ENCODE data around the gene DNMBP.
A peak's percentile ranks its signal among the peaks of the same experiment; 100 is the strongest.

DNMBP gene

DNA sequence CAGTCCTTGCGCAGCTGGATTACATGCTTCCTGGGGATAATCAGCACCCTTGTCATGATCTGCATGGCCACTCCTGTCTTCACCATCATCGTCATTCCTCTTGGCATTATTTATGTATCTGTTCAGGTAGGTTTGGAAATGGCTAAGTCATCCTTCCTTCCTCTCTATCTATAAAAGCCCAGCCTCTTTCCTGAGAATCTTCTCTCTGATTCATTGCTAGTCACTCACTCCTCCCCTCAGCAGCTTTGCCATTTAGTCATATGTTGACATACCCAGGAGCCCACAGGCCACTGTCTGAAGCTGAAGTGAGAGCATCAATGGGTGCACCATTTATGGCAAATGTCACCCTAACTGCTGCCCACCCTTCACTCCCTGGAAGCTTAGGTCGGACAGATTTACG, 175.3 kb downstream of the DNMBP start:
- no peak overlapping the region for H3K4me3 ChIP-seq (replicated peaks; ENCODE audit: low read depth, low read length)
- peak; percentile 20 for DNase-seq (ENCODE audit: extremely low read depth, low read depth)
- TF ChIP-seq, protein P1, sequence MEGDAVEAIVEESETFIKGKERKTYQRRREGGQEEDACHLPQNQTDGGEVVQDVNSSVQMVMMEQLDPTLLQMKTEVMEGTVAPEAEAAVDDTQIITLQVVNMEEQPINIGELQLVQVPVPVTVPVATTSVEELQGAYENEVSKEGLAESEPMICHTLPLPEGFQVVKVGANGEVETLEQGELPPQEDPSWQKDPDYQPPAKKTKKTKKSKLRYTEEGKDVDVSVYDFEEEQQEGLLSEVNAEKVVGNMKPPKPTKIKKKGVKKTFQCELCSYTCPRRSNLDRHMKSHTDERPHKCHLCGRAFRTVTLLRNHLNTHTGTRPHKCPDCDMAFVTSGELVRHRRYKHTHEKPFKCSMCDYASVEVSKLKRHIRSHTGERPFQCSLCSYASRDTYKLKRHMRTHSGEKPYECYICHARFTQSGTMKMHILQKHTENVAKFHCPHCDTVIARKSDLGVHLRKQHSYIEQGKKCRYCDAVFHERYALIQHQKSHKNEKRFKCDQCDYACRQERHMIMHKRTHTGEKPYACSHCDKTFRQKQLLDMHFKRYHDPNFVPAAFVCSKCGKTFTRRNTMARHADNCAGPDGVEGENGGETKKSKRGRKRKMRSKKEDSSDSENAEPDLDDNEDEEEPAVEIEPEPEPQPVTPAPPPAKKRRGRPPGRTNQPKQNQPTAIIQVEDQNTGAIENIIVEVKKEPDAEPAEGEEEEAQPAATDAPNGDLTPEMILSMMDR (IDR thresholded peaks at IDR 0.05; ENCODE audit: low read depth, low read length, missing control alignments): no peak

DNA sequence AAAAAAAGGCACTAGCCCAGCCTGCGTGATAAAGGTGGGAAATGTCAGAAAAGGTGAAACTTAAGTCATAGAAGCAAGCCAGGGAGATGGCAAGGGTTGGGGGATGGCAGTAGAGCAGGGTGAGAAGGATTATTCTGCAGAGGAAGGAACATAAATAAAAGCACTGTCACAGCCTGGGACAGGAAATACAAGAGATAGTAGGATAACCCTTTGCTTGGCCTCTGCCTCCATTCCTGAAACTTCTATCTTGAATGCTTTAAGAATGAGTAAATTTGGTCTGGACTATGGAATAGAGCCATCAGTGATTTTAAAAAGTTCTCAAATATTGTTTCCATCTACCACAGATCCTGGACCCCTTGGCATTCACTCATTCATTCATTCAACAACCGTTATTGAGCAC, 177.3 kb downstream of the DNMBP start:
- TF ChIP-seq, protein P1 (IDR thresholded peaks at IDR 0.05; ENCODE audit: low read depth, low read length, missing control alignments): no peak

DNA sequence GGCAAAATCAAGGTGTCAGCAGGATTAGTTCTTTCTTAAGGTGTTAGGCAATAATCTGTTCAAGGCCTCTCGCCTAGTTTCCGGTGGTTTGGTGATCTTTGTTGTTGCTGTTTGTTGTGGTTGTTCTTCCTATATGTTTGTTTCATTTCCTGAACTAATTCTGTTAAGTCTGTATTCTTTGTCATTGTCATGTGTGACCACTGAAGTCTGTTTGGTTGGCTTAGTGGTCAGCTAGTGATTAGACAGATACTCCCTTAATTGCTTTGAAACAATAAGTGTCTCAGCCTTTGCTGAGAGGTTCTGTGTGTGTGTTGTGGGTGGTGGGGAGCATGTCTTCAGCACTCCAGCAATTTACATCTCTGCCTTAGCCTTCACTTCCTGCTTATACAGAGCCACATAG, 181.3 kb downstream of the DNMBP start:
- H3K4me3 ChIP-seq (replicated peaks; ENCODE audit: low read depth, low read length): no peak overlapping the region

More for the DNA sequence above, 177.3 kb downstream of the DNMBP start:
- no peak for DNase-seq (ENCODE audit: extremely low read depth, low read depth)
- H3K4me3 ChIP-seq (replicated peaks; ENCODE audit: low read depth, low read length): no peak overlapping the region

DNA sequence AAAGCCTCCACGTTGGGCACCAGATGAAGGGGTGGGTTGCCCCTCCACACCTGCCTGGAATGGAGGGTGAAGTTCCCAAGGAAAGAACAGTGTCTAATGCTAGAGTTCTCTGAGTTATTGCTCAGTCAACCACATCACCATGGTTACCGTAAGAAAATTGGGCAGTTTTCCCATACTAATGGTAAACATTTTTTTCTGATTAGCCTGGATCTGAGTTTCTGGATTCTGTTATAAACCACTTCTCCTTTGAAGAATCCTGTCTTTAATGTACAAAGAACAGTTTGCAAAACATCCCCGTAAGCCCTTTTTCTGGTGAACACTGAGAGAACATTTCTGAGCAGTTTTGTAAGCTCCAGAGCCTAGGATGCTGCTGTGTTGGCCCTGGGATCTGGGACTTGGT, 181.8 kb downstream of the DNMBP start:
- TF ChIP-seq, protein P1 (IDR thresholded peaks at IDR 0.05; ENCODE audit: low read depth, low read length, missing control alignments): no peak
- DNase-seq (ENCODE audit: extremely low read depth, low read depth): peak; percentile 54
- no peak overlapping the region for H3K4me3 ChIP-seq (replicated peaks; ENCODE audit: low read depth, low read length)

More for the DNA sequence above, 181.3 kb downstream of the DNMBP start:
- no peak for DNase-seq (ENCODE audit: extremely low read depth, low read depth)
- TF ChIP-seq, protein P1 (IDR thresholded peaks at IDR 0.05; ENCODE audit: low read depth, low read length, missing control alignments): no peak
